ENCODE results near the gene SPPL2C.

- TF ChIP-seq, protein P1, sequence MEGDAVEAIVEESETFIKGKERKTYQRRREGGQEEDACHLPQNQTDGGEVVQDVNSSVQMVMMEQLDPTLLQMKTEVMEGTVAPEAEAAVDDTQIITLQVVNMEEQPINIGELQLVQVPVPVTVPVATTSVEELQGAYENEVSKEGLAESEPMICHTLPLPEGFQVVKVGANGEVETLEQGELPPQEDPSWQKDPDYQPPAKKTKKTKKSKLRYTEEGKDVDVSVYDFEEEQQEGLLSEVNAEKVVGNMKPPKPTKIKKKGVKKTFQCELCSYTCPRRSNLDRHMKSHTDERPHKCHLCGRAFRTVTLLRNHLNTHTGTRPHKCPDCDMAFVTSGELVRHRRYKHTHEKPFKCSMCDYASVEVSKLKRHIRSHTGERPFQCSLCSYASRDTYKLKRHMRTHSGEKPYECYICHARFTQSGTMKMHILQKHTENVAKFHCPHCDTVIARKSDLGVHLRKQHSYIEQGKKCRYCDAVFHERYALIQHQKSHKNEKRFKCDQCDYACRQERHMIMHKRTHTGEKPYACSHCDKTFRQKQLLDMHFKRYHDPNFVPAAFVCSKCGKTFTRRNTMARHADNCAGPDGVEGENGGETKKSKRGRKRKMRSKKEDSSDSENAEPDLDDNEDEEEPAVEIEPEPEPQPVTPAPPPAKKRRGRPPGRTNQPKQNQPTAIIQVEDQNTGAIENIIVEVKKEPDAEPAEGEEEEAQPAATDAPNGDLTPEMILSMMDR (conservative IDR thresholded peaks at IDR 0.05) = no peak
- no peak for TF ChIP-seq ZFX (IDR thresholded peaks at IDR 0.05)
Measured at GRCh38 chr17:45893725-45894021, 49.0 kb downstream of the SPPL2C start.
